HG03066 (cell line): ENCODE data around the gene TPM2.
A peak's percentile ranks its signal among the peaks of the same experiment; 100 is the strongest.
"Not testable (repeated sequence)": the region's sequence is repeated elsewhere in the genome, so short reads cannot be mapped to it uniquely, and the experiment has no call there.

ENCODE experiments used
- ATAC-seq: cut with Tn5 transposase; IDR thresholded peaks from one replicate; pipeline ENCODE4 v1.9.1; 2021; ENCODE audit warnings: low read depth; ENCODE audit not compliant: unreplicated experiment

The TPM2 gene

DNA sequence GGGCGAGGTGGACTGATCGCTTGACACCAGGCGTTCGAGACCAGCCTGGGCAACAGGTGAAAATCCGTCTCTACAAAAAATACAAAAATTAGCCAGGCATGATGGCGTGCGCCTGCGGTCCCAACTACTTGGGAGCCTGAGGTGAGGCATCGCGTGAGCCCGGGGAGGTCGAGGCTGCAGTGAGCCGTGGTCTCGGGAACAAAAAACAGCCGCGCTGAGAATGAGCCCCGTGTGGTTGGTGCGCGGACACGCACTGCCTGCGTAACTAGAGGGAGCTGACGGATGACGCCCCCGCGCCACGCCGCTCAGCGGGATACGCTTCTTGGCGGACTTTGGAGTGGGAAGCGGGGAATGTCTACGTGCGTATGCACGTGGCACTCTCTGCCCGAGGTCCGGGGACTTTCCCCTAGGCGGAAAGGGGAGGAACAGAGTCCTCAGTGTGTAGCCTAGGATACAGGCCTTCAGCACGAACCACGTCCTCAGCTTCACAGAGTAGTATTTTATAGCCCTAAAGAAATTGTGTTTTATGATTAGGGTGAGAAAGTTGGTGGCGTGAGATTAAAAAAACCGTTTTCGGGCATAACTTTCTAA, 32.1 kb downstream of the TPM2 start, which contains the start of gene RMRP:
Gene RMRP (minus strand): TSS at position 474 of the 591 bp plus-strand sequence.
- ATAC-seq = peak; percentile 84

- ATAC-seq = no peak
These were observed 32.7 kb downstream of the TPM2 start for GRCh38 chr9:35656831-35657545.

GRCh38 chr9:35656348-35656747, 33.4 kb downstream of the TPM2 start:
- ATAC-seq = no peak

DNA sequence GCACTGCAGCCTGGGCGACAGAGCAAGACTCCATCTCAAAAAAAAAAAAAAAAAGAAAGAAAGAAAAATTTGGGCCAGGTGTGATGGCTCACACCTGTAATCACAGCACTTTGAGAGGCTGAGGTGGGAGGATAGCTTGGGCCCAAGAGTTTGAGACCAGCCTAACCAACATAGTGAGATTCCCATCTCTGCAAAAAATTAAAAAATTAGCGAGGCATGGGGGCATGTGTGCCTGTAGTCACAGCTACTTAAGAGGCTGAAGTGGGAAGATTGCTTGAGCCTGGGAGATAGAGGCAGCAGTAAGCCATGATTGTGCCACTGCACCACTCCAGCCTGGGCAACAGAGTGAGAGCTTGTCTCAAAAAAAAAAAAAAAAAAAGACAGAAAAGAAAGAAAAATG, 36.1 kb downstream of the TPM2 start:
- ATAC-seq = no peak

DNA sequence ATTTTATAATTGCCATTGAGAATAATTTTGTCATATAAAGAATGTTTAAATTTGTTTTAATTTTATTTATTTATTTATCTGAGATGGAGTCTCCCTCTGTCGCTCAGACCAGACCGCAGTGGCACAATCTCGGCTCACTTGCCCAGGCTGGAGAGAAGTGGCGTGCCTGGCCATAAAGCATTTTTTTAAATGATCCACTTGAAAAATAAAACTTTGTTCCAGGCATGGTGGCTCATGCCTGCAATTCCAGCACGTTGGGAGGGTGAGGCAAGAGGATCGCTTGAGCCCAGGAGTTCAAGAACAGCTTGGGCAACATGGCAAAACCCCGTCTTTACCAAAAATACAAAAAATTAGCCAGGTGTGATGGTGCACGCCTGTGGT, 36.9 kb downstream of the TPM2 start:
- ATAC-seq = no peak

DNA sequence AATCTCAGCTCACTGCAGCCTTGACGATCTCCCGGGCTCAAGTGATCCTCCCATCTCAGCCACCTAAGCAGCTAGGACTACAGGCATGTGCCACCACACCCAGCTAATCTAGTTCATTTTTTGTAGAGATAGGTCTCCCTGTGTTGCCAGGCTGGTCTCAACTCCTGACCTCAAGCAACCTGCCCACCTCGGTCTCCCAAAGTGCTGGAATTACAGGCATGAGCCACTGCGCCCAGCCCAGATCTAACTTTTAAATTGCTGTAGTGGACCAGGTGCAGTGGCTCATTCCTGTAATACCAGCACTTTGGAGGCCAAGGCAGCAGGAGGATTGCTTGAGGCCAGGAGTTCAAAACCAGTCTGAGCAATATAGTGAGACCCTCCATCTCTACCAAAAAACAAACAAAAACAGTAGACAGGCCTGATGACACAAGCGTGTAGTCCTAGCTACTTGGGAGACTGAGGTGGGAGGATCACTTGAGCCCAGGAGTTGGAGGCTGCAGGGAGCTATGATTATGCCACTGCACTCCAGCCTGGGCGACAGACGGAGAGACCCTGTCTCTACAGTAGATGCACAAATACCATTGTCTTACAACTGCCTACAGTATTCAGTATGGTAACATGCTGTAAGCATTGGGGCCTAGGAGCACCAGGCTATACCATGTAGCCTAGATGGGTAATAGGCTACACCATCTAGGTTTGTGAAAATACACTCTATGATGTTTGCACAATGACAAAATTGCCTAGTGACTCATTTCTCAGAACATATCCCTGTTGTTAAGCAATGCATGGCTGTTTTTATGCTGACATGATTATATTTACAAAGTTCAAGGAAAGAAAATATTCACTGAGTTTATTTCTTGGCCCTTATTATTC, 37.5 kb downstream of the TPM2 start:
- ATAC-seq = no peak

DNA sequence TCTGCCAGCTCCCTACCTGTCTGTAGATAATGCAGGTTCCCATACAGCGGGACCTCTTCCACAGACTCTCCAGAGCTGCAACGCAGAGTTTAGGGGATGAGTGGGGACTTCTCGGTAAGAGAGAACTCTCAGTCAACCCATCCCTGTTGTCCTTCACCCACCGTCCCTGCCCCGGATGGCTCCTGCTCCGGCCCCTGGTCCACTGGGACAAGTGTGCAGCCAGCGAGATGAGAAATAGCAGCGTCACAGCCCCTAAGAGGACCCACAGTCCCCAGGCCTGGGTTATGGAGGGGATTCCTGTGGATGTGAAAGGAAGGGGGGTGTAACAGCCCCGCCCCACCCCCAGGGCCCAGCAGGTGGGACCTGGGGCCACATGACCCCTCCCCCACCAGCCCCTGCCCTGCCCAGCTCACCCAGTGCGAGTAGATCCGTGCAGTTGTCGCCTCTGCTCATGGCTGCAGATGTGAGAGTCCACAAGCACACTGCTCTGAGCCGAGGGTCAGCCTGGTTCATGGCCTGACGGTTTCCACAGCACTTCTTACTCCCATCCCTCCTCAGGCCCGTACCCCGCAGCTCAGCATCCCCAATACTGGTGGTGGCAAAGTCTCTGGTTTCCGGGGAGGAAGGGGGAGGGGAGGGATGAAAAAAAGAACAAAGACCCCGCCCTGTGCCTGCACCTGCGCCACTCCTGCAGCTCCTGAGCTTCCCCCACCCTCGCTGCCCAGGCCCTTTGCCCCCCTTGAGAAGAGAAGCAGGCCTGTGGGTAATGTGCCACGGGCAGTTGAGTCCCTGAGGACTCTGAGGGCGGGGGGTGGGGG, 39.2 kb downstream of the TPM2 start, which contains the start of gene SIT1:
Gene SIT1 (minus strand): TSS at position 591 of the 818 bp plus-strand sequence. CDS start 78 bp downstream, at position 513.
- no peak for ATAC-seq

DNA sequence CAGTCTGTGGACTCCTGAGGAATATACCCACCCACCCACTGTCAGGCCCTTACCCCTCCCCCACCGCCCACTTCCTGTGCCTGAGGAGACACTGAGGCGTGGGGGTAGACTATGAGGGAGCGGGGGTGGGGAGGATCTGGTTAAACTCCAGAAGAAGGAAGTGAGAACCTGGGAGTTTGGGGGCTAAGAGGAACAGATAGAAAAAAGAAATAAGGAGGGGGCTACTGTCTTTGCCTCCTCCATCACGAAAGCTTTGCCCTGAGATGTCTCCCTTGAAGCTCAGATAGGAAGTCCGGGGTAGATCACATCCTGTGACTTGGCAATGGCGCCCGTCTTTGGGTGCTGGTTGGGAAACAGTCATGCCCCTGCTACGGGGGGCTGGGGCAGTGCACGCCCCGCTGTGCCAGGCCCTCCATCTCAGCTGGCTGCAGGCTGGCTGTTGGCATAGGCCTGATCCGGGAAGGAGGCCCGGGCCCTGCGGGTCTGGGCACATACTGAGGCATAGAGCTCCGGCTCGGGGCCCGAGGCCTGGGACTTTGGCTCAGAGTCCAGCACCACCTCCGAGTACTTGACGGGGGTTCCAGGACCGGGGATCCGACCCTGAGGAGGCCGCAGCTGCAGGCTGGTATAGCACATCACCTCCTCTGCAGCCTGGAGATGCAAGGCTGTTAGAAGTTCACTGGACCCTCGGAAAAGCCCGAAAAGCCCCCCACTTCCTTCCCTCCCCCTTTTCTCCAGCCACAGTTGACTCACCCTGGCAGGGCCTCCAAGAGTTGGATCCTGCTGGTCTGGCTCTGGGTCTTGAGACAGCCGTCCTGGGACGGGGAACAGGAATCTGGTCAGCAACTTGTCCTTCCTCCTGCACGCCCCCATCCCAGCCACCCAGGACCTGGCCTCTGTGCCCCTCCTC, 40.0 kb downstream of the TPM2 start:
- ATAC-seq = no peak

DNA sequence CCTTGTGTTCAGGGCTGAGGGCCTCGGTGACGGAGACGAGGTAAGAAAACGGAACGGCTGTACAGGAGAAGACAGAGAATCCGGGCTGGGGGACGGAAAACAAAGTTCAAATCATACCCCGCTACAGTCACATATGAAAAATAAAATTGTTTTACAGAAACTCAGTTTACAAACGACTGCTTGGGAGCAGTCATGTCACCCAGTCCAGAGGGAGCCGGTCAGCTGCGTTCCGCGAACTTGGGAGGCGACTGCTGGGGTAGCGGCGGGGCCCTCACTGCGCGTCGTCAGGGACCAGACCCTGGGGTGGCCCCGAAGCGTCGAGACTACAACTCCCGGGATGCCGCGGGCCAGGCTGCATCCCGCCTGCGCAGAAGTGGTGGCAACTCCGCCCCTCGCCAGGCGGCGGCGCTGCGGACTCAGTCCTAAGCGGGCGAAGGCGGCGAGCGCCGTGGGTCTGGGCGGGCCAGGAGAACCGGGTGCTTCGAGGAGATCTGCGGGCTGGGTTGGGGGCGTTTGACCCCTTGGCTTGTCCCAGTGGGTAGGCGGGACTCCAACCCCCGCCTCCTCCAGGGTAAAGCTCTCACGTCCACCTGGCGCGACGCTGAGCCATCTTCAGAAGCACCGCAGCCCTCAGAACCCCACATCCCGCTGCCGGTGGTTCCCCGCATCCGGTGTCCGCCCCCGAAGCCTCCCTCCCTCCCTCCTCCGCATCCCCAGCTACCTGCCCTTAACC, 43.0 kb downstream of the TPM2 start:
- peak; percentile 81 for ATAC-seq

DNA sequence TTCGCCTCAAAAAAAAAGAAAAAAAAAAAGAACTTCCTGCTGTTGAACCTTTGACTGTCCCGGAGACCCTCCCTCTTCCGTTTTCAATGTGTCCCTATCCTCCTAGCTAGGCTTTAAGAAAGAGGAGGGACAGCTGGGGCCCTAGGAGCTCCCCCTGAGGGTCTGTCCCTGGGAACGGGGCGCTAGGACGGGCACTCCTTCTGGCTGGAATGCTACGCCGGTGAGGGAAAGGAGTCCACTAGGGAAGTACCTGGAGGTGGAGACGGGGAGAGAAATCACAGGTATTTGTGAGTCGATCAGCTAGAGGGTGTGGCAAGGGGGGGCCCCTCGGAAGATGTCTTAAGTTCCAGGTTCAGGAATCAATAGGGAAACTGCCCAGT, 43.6 kb downstream of the TPM2 start:
- no peak for ATAC-seq

- not testable (repeated sequence) for ATAC-seq
These were observed 44.0 kb downstream of the TPM2 start for GRCh38 chr9:35645736-35646135.

- ATAC-seq = no peak
These were observed 46.7 kb downstream of the TPM2 start for GRCh38 chr9:35643046-35643445.

- ATAC-seq = not testable (repeated sequence)
These were observed 48.2 kb downstream of the TPM2 start for GRCh38 chr9:35641478-35641877.

DNA sequence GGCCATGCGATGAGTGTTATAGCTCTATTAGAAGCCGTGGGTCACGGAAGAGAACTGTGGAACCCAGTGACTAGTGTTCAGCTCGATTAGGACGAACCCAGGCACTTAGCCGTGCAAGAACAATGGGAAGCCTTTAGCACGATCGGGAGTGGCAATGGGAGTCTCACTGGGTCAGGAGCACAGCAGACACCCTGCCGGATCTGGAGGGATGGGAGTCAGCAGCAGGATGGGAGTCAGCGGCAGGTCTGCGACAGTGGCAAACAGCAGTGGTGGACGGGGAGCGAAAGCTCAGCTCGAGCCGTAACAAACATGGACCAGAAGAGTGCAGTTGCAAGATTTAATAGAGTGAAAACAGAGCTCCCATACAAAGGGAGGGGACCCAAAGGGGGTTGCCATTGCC, 49.3 kb downstream of the TPM2 start:
- ATAC-seq = not testable (repeated sequence)

GRCh38 chr9:35639631-35640030, 50.1 kb downstream of the TPM2 start:
- no peak for ATAC-seq

DNA sequence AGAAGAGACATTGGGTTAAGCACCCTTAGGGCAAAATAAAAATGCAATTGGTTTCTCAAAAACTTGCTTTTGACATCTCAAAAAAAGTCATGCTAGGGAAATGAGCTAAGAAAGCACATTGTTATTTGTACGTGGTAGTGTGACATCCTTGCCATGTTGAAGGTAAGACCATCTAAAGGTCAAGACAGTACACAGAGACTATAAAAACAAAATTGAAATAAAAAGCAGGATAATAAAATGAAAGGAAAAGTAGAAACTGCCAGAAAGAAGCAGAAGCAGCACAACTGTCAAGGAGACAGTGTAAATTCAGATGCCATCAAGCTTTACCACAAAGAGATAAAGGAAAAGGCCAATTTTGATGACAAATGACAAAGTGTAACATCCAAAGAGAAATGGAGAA, 50.5 kb downstream of the TPM2 start:
- not testable (repeated sequence) for ATAC-seq

- not testable (repeated sequence) for ATAC-seq
These were observed 51.0 kb downstream of the TPM2 start for GRCh38 chr9:35638751-35639150.

- not testable (repeated sequence) for ATAC-seq
These were observed 52.2 kb downstream of the TPM2 start for GRCh38 chr9:35637427-35637955.

DNA sequence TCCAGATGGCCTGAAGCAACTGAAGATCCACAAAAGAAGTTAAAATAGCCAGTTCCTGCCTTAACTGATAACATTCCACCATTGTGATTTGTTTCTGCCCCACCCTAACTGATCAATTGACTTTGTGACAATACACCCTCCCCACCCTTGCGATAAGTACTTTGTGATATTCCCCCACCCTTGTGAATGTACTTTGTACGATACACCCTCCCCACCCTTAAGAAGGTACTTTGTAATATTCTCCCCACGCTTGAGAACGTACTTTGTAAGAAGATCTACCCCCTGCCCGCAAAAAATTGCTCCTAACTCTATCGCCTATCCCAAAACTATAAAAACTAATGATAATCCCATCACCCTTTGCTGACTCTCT, 52.9 kb downstream of the TPM2 start:
- ATAC-seq = not testable (repeated sequence)
